ENCODE data around the gene TLR10. TPM values are rescaled to one million over a fixed set of nuclear protein-coding genes. Genes with fewer than 3 reads are reported as not detected.
"Not testable (repeated sequence)": the region's sequence is repeated elsewhere in the genome, so short reads cannot be mapped to it uniquely, and the experiment has no call there.

Gene TLR10
- total RNA-seq, 1 donor from 2014 or later, result 0.59 TPM

DNA sequence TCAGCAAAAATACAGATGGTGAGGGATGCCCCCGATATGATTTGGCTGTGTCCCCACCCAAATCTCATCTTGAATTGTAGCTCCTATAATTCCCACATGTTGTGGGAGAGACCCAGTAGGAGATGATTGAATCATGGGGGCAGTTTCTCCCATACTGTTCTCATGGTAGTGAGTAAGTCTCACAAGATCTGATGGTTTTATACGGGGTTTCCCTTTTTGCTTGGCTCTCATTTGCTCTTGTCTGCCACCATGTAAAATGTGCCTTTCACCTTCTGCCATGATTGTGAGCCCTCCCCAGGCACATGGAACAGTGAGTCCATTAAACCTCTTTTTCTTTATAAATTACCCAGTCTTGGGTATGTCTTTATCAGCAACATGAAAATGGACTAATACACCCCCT is 15.8 kb downstream of the TLR10 start:
- DNase-seq, result not testable (repeated sequence)

DNA sequence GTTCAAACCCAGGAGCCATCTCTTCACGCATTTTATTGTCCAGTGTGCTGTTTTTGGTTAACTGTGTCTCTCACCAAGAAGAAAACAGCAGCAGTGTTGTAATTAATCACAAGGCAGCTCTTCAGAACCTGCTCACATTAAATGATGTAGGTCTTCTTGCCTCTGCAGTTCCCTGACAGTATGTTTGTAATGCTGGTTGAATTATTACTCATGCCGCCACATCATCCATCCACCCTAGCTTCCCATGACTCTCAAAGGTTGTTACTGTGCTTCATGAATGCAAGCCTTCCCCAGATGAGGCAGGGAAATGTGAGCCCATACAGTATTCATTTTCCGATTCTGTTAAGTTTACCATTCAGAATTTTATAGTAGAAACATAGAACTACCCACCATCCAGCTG is 17.4 kb downstream of the TLR10 start:
- DNase-seq, result no peak

DNA sequence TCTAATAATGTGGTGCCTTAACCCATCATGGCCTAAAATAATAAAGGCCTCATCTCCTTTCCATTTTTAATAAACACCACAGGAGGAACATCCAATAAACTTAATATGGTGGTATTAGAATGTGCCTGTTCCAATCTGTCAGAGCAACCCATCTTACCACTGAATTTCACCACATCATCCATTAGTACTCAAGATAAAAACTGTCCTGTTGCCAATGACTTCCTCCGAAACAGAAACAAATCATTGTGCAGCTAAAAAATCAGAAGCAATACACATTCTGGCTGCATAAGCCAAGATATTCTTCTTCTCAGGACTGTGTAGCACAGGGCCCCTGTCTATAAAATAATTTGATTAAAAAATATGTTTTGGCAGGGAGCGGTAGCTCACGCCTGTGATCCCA is 18.5 kb downstream of the TLR10 start:
- no peak for DNase-seq

DNA sequence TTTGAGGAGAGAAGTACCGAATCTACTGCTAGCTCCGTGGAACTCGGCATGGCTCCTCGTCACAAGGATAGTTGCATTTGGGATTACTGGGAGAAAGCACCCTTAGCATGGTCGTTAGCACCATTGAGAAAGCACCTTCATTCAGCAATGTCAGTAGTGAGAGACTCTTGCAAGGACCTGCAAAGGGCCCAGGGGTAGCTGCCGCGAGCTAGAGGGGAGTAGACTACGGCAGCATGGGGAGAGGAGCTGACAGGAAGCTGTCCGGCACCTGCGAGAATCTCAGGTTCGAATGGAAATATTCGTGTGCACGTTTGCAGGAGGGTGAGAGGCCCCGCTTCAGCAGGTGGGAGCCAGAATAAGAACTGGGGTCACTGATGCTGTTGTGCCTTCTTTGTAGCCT is 20.2 kb downstream of the TLR10 start:
- no peak for DNase-seq

DNA sequence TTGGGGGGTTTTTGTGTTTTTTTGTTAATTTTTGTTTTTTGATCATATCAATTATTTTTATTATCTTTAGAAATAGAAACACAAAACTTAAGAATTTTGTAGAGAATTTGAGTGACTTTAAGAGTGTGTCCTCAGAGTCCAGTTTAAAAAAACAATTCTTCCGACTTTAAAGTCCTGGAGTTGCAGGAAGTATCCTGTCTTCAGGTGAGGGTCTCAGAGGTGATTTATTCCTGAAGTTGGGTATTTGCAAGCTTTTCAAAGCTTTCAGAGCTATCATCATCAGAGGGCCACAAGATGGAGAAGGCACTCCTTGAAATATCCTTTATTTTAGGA is 23.0 kb downstream of the TLR10 start:
- DNase-seq, result no peak

DNA sequence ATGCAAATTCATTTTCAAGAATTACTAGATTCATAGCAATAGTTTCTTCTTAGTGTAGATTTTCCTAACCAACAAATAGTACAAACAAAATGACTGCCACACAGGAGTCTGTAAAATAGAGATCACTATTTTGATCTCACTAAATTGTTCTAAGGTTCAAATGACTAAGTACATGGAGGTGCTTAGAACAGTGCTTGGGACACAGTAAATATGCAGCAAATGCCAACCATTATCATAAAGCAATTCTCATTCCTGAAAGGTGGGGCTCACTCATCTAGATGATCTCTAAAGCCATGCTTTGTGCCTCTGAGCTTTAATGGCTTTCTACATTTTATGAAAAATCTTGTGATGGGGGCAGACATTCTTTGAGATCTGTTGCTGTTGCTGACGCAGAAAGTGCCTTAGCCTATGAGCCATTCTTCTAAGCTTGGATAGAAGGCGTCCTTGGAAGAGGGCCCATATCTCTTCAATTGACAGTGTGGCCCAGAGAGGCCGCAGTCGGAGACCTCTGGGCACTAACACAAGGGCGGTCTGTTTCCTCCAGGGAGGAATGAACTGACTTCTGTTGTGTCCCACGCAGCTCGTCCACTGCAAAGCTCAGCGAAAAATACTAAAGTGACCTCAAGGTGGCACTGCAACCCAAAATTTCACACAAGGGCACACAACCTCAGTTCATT is 23.5 kb downstream of the TLR10 start:
- DNase-seq, result peak; percentile 55

DNA sequence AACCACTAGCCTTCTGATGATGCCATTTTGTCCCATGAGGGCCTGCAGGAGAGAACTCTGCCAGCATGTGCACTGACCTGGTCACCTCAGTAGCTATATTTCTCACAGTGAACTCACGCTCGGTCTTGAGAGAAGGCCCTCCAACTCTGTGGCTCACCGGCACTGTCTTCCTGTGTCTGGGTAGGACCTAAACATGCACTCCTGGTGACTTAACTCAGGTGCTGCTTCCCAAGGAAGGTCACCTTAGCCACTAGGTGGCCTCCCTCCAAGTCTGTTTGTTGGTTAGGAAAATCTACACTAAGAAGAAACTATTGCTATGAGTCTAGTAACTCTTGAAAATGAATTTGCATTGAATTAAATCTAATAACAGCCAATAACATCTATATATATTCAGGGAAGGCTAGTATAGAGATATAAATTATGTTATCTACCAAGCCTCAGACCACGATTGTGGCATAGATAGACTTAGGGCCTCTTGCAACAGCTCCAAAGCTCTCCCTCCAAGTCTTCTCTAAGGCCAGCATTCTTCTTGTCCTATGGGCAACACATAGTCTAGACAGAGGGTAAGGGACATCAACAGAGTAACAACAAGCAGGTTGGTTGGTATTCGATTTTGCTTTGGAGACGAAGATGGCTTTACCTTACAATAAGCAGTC is 24.7 kb downstream of the TLR10 start:
- DNase-seq, result no peak

DNA sequence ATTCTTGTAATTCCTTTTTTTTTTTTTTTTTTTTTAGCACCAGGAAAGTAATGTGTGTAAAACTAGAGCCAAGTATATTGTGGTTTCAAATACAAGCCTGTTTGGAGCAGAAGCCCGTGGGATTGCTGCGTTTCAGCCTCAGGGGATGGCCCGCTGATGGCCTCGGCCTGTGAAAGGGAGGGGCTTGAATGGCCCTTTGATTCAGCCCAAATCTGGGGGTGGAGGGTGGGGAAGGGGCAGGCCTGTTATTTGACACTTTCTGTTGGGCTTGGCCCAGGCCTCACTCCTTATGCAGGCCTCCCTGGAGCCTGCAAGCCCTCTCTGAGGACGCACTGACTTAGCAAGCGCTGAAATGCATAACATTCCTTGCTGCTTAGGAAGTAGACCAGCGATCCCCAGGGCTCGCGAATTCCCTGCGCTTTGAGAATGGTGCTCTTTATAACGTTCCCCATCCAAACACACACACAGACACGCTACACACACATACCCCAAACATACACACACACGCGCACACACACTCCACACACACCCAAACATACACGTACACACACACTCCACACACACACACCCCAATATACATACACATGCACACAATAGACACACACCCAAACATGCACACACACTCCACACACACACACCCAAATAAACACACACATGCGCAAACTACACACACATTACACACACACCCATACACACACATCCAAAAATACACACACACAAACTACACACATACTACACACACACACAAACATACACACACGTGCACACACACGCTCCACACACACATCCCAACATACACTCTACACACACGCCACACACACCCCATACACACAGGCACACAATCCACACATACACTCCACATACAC is 29.6 kb downstream of the TLR10 start:
- peak; percentile 94 for DNase-seq

DNA sequence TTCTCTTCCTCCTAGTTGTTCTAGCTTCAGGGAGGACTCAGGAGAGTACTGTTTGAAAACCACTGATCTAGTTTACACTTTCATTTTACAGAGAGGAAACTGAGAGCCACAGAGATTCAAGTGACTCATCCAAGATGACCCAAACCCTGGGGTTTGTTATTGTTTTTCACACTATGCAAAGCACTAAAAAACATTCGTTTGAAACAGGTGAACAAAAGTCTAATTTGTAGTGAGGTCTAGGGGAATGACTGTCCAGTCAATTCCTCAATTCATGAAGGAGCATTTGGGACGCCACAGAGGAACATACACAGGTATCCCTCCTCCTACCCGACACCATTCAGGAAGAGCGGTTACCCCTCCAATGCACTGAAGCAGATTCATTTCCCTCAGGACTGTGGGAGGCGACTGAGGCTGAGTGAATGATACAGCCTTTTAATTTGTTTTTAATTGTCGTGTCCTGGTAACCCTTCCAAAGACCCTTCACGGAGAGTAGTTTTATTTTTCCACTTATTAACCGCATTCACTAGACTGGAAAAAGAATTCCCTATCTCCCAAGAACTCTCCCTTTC is 30.3 kb downstream of the TLR10 start:
- DNase-seq, result no peak

DNA sequence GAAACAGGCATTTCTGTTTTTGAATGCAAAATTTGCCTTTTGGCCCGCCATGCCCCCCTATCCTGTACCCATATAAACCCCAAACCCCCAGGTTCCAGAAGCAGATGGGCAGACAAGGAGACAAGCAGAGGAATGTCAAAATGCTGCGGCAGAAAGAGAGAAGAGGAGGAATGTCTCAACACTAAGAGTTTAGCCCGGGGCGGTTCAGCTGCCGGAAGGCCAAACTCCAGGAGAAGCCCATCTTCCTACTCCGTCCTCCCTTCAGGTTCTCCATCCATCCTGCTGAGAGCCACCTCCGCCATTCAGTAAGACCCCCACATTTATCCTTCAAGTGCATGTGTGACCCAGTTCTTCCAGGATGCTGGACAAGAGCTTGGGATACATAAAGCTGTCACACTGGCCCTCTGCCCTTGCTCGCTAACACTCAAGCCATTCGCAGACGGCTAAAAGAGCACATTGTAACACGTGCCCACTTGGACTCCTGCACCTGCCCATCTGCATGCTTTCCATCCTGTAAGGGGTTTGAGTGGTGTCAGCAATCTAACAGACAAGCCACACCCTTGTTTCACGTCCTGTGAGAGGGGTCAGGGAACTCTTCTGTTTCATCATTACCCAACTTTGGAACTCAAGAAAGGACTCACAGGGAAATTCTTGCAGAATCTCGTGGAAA is 31.3 kb downstream of the TLR10 start:
- DNase-seq, result no peak

DNA sequence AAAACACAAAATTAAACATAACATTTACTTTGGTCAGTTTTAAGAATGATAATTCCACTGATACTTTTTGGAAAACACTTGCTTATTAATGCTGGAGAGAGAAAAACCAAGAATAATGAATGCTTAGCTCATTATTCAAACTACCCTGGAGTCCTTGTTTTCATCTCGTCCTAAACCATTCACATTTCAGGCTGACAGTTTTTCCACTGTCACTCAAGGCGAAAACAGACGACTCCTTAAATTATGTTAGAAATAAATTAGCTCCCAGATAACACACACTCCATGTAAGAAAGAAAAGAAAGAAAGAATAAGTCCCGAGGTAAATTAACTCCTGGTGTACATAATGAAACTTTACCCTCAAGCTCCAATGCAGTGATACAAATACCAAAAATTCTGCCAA is 33.5 kb downstream of the TLR10 start:
- no peak for DNase-seq

DNA sequence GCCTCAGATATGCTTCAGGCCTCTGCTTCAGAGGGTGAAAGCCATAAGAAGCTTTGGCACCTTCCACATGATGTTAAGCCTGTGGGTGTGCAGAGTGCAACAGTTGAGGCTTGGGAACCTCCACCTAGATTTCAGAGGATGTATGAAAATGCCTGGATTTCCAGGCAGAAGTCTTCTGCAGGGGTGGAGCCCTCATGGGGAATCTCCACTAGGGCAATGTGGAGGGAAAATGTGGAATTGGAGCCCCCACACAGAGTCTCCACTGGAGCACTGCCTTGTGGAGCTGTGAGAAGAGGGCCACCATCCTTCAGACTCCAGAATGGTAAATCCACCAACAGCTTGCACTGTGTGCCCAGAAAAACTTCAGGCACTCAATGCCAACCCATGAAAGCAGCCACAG is 35.2 kb downstream of the TLR10 start:
- DNase-seq, result no peak

DNA sequence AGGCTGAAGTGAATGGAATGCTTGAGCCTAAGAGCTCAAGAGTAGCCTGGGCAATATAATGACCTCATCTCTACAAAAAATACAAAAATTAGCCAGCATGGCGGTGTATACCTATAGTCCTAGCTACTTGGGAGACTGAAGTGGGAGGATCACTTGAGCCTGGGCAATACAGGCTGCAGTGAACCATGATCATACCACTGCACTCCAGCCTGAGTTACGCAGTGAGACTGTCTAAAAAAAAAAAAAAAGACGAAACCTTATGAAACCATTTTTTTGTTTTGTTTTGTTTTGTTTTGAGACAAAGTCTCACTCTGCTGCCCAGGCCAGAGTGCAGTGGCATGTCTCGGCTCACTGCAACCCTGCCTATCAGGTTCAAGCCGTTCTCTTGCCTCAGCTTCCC is 36.9 kb downstream of the TLR10 start:
- no peak for DNase-seq

DNA sequence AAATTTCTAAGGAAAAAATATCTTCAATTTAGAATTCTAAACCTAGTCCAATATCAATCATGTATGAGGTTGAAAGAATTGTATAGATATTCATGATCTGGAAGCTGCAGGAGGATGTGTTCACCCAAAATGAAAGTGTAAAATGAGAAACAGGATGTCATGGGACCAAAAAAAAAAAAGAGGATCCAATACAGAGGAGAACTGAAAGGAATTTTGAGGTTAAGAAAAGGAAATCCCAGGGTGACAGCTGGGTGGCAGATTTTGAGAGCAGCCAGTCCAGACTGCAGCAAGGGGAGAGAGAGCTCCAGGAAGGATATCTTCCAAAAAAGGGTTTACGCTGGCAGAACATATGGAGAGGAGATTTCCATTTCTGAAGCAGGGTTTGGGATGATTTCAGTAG is 38.9 kb downstream of the TLR10 start:
- no peak for DNase-seq

DNA sequence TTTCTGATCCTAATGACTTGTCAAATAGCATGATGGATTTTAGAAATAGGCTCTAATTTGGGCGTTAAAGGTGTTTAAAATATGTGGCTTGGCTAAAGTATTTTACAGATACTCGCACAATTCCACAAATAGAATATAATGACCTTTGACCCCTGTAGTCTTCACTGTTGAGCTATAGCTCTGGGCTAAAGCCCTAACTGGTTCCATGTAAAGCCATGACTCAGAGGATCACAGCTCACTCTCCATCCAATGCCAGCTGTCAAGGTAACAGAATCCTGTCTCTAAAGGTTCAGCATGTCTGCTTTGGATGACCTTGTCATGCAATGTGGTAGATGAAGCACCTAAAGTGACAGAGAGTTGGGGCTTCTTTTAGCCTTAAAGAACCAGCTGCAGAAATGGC is 42.5 kb downstream of the TLR10 start:
- no peak for DNase-seq

DNA sequence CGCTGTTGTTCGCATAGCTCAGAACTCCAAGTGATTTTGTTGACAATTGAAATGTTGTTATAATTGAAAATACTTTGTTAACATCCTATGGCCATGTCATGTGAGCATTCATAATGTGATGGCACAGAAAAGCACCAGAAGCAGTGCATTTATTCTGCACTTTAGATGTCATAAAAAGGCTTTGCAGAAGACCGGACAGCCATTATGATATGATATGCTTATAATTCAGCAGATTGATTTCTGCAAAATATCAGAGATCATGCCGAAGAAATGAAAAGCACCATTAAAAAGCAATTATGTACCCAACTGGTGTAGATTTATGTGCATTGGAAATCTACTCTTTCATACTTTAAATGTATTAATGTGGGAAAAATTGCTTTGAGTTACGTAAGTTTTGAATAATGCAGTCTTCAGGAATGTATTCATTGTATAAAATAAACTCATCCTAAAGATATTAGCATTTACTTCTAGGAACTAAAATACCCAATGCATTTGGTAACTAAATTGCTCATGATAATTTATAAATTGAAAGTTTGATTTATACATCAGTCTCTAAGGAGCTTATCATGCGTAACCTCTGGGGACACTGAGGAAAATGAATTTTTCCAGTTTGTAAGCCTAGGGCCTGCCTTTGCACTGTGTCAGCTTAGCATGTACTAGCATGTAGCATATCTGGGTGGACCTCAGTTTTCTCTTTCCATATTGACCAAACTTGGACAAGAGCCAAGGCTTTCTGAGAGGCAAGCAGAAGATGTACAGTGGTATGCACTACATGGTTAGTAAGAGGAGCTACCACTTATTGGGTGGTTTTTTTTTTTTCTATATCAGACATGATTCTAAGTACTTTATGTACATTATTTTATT is 43.6 kb downstream of the TLR10 start:
- no peak for DNase-seq

DNA sequence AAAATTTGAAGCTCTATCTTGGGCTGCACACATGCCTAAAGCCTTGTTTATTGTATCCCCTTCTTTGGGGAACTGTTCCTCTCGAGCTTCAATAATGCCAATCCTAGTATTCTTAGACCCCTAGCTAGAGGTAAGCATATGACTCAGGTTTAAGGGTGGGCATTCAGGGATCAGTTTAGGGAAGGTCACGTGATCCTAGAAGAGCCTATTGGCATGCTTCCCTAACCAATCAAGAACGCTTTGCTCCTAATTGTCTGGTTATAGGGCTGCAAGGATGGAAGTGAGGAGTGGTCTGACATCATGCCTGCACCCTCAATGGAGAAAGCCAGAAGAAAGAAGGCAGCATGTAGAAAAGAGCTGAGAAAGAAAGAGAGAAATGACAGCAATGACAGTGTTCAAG is 46.9 kb downstream of the TLR10 start:
- DNase-seq, result no peak

DNA sequence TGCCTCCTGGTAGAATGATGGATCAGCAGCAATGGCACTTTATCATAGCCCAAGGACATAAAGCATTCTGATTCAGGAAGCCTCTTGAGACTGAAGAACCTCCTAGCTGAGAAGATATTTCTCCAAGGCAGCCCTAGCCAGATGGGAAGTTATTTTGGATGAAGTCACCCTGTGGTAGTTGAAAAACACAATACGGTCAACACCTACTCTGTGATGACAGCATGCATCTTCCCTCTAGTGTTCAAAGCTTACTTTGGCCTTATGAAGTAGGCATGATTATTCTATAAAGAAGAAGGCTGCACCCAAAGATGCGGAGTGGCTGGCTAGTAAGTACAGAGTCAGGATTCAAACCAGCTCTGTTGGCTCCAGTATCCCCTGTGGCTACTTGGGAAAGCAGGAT is 47.9 kb downstream of the TLR10 start:
- DNase-seq, result no peak

DNA sequence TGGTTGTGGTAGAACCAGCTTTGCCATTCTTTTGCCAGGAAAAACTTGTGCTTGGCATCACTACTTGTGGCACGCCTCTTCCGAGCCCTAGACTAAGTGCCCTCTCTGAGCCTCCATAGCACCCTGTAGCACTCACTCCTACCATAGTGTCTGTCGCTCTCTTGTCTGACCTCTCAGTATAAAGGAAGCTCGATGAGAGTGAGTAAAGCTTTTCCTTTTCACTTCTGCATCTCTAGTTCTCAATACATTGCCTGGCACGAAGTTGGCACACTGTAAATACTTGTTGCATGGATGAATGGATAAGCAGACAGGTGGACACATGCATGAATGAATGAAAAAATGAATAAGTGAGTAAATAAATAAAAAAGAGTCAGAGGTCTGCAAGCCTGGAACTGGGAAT is 48.3 kb downstream of the TLR10 start:
- no peak for DNase-seq

DNA sequence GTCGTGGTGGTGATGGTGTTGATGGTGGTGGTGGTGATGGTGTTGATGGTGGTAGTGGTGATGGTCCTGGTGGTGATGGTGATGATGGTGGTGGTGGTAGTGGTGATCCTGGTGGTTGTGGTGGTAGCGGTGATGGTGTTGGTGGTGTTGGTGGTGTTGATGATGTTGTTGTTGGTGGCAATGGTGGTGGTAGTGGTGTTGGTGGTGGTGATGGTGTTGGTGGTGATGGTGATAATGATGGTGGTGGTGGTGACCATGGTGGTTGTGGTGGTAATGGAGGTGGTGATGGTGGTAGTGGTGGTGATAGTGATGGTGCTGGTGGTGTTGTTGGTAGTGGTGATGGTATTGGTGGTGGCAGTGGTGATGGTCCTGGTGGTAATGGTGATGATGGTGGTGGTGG is 49.1 kb downstream of the TLR10 start:
- no peak for DNase-seq

DNA sequence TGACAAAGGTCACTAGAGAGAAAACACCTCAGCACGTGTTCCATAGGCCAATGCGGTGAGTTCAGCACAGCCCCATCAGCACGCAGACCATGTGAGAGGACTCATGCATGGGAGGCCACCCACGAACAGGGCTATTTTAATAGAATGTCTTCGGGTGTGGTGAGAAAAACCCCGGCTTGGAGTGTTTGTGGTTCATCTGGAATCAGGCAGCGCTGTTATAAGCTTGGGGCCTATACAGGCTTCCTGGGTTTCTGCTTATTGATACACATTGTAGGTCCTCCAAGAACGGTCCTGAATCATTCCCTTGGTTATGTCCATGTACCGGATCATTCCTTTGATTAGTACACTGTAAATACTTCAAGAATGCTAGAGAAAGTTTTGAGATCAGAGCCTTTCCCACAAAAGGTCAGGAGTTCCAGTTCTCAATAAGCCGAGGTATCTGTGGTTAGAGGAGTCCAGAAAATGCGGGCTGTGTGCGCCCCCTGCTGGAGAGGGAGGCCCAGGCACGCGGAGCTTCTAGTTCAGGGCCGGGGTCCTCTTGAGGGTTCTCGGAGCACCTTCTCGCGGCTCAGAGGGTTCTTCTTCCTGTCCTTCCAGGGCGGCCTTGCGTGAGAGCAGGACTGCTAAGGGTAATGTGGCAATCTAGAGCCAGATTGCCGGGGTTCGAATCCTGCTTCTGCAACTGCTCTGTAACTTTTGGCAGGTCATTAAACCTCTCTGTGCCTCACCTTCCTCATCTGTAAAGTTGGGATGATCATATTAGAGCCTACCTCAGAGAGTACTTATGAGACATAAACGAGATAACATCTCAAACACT is 51.8 kb downstream of the TLR10 start:
- DNase-seq, result peak; percentile 59
